ENCODE data around the gene MRTFA.

DNA sequence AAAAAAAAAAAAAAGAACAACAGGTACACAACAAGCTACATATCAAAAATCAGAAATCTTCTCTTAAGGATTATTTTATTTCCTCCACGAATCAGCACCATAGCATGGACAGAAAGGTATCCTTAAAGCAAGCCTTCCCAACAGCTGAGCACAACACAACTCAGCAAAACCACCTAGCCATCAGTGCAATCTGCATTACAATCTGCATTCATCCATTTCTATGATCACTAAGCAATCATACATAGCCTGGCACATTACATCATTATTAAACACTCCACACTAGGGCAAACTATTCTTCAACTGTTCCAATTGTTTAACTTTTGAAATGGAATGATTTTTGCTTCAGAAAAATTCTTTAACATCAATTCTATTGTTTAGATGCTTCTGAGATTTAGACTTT lies 29.0 kb downstream of the MRTFA start:
- no peak for TF ChIP-seq POLR2A (IDR thresholded peaks at IDR 0.05)
- TF ChIP-seq, protein P1, sequence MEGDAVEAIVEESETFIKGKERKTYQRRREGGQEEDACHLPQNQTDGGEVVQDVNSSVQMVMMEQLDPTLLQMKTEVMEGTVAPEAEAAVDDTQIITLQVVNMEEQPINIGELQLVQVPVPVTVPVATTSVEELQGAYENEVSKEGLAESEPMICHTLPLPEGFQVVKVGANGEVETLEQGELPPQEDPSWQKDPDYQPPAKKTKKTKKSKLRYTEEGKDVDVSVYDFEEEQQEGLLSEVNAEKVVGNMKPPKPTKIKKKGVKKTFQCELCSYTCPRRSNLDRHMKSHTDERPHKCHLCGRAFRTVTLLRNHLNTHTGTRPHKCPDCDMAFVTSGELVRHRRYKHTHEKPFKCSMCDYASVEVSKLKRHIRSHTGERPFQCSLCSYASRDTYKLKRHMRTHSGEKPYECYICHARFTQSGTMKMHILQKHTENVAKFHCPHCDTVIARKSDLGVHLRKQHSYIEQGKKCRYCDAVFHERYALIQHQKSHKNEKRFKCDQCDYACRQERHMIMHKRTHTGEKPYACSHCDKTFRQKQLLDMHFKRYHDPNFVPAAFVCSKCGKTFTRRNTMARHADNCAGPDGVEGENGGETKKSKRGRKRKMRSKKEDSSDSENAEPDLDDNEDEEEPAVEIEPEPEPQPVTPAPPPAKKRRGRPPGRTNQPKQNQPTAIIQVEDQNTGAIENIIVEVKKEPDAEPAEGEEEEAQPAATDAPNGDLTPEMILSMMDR (IDR thresholded peaks at IDR 0.05): no peak
- TF ChIP-seq POLR2AphosphoS5 (IDR thresholded peaks at IDR 0.05): no peak

Measured in prostate gland (tissue), 2 donors.